ENCODE data around the gene TSHZ2.

Gene TSHZ2

GRCh38 chr20:52996130-52996529 is 24.0 kb downstream of the TSHZ2 start:
- no peak overlapping the region for H3K27ac ChIP-seq
- TF ChIP-seq ZFX (IDR thresholded peaks at IDR 0.05; ENCODE audit: borderline replicate concordance) = no peak
- TF ChIP-seq, protein P1, sequence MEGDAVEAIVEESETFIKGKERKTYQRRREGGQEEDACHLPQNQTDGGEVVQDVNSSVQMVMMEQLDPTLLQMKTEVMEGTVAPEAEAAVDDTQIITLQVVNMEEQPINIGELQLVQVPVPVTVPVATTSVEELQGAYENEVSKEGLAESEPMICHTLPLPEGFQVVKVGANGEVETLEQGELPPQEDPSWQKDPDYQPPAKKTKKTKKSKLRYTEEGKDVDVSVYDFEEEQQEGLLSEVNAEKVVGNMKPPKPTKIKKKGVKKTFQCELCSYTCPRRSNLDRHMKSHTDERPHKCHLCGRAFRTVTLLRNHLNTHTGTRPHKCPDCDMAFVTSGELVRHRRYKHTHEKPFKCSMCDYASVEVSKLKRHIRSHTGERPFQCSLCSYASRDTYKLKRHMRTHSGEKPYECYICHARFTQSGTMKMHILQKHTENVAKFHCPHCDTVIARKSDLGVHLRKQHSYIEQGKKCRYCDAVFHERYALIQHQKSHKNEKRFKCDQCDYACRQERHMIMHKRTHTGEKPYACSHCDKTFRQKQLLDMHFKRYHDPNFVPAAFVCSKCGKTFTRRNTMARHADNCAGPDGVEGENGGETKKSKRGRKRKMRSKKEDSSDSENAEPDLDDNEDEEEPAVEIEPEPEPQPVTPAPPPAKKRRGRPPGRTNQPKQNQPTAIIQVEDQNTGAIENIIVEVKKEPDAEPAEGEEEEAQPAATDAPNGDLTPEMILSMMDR (IDR thresholded peaks at IDR 0.05) = no peak

GRCh38 chr20:52996658-52997057 is 24.5 kb downstream of the TSHZ2 start:
- no peak overlapping the region for H3K27ac ChIP-seq
- TF ChIP-seq ZFX (IDR thresholded peaks at IDR 0.05; ENCODE audit: borderline replicate concordance) = no peak
- TF ChIP-seq, protein P1 (IDR thresholded peaks at IDR 0.05) = no peak

GRCh38 chr20:52998268-52998667 is 26.1 kb downstream of the TSHZ2 start:
- no peak for TF ChIP-seq ZFX (IDR thresholded peaks at IDR 0.05; ENCODE audit: borderline replicate concordance)
- TF ChIP-seq, protein P1 (IDR thresholded peaks at IDR 0.05) = no peak
- H3K27ac ChIP-seq = no peak overlapping the region

- no peak overlapping the region for H3K27ac ChIP-seq
- TF ChIP-seq, protein P1 (IDR thresholded peaks at IDR 0.05) = no peak
- TF ChIP-seq ZFX (IDR thresholded peaks at IDR 0.05; ENCODE audit: borderline replicate concordance) = no peak
These were observed 26.9 kb downstream of the TSHZ2 start for GRCh38 chr20:52999040-52999439.

- H3K27ac ChIP-seq = no peak overlapping the region
- TF ChIP-seq, protein P1 (IDR thresholded peaks at IDR 0.05) = no peak
These were observed 29.5 kb downstream of the TSHZ2 start for GRCh38 chr20:53001498-53002301.

DNA sequence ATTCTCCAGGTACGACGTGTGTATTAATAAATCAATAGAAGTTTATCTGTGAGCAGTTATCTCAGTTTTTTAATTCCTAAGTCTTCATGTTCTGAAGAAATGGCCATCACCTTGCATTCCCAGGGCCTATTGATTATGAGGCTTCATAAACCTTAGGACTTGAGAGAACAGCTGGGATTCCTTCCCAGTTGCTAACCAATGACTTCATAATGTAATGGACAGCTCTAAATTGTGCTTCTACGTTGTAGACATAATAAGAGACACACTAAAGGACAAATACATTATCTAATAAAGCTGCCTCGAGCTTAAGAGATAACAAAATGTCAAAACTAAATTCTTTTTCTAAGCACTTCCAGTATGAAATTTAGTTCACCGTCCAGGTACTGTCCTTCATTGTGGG is 30.6 kb downstream of the TSHZ2 start:
- TF ChIP-seq, protein P1 (IDR thresholded peaks at IDR 0.05) = no peak
- no peak for TF ChIP-seq ZFX (IDR thresholded peaks at IDR 0.05; ENCODE audit: borderline replicate concordance)
- no peak overlapping the region for H3K27ac ChIP-seq

DNA sequence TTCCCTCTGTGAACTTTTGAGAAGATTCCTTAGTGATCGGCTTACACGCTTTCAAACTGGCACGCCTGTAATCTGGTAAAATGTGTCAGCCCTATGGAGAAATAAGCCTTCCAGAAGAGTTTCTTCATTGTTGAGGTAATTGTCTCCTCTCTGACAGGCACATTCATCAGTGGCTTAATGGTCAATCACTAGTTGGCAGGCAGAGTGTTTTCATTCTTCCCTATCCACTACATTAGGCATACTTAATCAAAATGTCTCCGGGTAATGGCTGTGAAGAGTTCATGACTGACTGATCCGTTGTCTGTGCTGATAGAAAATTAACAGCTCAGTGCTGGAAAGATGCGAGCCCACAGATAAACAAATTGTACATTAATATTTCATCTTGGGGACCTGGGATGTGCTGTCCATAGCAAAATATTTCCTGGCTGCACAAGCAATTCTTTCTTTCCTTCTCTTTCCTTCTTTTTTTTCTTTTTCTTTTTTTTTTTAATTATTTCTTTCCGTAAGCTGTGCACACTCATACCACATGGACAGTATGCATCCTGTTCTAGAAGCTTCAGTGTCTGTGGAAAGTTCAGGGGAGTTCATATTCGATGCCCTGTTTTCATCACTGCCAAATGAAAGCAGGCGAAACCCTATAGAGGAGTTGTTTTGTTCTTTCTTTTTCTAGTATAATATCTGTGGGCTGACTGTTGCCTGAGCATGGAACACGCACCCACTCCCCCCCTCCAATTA is 31.4 kb downstream of the TSHZ2 start:
- TF ChIP-seq ZFX (IDR thresholded peaks at IDR 0.05; ENCODE audit: borderline replicate concordance) = no peak
- TF ChIP-seq, protein P1 (IDR thresholded peaks at IDR 0.05) = no peak
- H3K27ac ChIP-seq = no peak overlapping the region
